Esophagus mucosa (tissue), 1 donor: ENCODE measurements around the gene HUNK. TPM values are rescaled to one million over a fixed set of nuclear protein-coding genes. Genes with fewer than 3 reads are reported as not detected.
"Not testable (repeated sequence)": the region's sequence is repeated elsewhere in the genome, so short reads cannot be mapped to it uniquely, and the experiment has no call there.

Experiments used
- ATAC-seq: fragments of 200-7000 bp; cut with Tn5 transposase; one replicate; pipeline ENCODE4 v1.9.1; 2020
- total RNA-seq: library from RNA; stranded (reverse); gene quantifications from one replicate; pipeline ENCODE4 v1.2.4, GENCODE V29; 2023
- donor health status: DM: yes; HTN: yes; CAD: no.

The HUNK gene
- total RNA-seq, 1 donor from 2014 or later = 0.92 TPM

DNA sequence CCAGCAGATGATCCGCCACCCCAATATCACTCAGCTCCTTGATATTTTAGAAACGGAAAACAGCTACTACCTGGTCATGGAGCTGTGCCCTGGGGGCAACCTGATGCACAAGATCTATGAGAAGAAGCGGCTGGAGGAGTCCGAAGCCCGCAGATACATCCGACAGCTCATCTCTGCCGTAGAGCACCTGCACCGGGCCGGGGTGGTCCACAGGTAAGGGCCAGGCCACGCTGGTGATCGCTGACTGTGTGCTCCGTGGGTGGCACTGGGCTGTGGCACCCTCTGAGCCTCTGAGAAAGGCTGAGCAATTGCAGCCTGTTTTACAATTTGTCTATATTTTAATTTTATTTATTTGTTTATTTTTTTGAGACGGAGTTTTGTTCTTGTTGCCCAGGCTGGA is 51.7 kb downstream of the HUNK start:
- no peak for ATAC-seq

DNA sequence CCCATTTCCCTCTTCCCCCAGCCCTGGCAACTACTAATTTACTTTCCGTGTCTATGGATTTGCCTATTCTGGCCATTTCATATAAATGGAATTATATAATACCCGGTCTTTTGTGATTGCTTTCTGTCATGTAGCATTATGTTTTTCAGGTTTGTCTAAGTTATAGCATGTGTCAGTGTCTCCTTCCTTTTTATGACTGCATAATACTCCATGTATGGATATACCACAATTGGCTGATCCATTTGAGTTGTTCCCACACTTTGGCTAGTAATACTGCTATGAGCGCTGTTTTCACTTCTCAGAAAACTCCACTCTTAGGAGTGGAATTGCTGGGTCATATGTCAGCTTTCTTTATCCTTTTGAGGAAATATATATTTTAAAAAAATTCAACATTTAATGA is 53.7 kb downstream of the HUNK start:
- ATAC-seq = no peak

GRCh38 chr21:31927689-31928353 is 55.0 kb downstream of the HUNK start:
- ATAC-seq = peak; percentile 22

GRCh38 chr21:31928656-31929055 is 55.8 kb downstream of the HUNK start:
- ATAC-seq = no peak

DNA sequence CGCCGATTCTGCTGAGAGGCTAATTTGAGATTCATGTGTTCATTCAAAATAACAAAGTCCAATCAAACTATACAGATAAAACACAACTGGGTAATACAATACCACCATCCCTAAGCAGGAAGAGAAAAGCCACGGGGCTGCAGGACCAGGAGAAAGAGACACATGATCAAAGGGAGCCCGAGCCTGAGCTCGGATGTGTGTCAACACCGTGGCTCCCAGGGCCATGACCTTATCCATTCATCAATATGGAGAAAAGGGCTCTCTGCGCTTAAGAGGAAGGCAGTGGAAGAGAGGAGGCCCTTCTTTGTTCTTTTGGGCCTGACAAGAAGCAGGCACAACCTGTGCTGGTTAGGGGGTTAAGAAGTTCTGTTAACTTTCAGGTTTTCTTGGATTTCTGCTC is 56.7 kb downstream of the HUNK start:
- no peak for ATAC-seq

- ATAC-seq = no peak
Observed at GRCh38 chr21:31930001-31930400, 57.2 kb downstream of the HUNK start.

- ATAC-seq = peak; percentile 22
Observed at GRCh38 chr21:31931644-31932469, 59.0 kb downstream of the HUNK start.

- ATAC-seq = no peak
Observed at GRCh38 chr21:31932470-31932764, 59.6 kb downstream of the HUNK start.

DNA sequence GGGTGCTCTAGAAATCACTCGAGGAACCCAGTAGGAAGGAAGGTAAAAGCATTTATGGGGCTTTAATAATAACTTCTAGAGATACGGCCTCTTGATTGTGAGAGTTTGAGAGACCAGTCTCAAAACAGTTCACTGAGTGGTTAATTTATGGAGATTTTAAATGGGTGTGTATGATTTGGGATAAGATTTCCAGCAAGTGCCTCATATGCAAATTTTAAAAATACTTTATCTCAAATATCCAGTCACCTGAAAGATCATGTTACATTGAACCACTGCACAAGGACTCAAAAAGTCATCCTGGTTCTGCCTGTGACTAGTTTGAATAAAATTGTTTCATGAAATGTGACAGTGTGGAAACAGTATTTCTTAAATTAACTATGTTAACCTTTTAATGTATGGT is 64.5 kb downstream of the HUNK start:
- ATAC-seq = no peak

DNA sequence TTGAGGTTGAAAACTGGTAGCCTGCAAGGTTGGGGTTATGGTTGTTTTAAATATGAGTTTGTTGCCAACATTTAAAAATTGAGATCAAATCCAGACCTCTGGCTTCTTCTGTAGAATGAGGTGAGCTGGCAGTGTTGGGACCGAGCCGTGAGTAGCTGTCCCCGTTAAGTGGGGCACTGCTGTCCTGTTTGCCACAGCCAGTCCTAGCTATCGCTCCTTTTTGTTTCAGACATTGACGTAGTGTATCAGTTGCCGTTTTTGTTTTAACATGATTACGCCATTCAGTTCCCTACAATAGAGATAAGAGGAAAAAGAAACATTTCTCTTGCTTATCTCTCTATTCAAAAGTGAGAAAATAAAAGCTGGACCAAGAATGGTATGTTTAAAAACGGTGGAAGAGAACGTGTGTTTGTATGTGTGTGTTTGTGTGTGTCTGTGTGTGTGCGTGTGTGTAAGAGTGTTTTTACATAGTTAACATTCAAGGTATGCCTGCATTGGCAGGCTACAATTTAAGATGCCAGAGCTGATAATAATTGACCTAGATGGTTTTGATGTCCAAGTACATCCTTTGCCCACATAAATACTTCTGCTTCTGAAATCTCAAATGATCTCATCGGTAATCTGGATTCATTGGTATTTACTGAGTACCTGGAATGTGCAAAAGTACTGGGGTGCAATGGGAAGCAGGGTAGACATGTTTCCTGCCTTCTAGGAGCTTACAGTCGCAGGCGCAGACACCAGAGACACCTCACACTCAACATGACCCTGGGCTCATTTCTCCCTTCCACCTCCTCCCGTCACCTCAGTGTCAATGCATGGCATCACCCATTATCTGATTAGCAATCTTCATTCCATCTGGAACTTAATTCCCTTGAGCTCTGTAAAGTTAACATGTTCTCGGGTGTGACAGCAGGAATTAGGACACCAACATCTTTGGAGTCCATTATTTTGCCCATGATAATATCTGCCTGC is 65.8 kb downstream of the HUNK start:
- no peak for ATAC-seq

DNA sequence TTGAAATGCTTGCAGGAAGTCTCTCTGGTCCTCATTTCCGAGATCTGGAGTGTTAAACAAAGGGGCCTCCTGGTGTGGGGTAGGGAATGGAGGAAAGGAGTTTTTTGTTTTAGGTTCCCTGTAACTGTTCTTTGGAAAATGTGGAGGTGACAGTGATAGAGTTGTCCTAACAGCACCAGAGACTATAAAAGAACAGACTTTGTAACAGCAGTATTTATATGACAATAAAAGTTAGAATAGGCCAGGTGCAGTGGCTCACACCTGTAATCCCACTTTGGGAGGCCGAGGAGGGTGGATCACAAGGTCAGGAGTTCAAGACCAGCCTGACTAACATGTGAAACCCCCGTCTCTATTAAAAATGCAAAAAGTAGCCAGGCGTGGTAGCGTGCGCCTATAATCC is 68.9 kb downstream of the HUNK start:
- ATAC-seq = no peak

- no peak for ATAC-seq
Observed at GRCh38 chr21:31943561-31943960, 70.7 kb downstream of the HUNK start.

DNA sequence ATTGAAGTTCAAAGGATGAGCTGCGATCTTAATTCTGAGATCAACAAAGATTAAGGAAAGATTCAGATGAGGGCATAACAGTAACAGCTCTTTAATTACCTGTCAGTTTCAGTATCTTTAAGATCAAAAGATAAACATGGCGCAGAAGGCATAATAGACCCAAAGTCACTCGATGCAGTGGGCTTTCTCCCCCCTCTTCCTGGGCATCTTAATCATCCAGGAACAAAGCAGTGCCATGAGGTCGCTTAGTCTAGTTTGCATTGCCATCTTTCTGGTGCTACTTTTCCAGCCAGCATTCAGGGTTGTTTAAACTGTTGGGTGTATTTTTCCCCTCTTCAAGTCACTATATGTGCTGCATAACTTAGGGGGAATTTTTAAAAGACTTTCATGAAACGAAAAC is 72.3 kb downstream of the HUNK start:
- ATAC-seq = no peak

GRCh38 chr21:31945546-31945945 is 72.7 kb downstream of the HUNK start:
- ATAC-seq = no peak

GRCh38 chr21:31946231-31946630 is 73.4 kb downstream of the HUNK start:
- ATAC-seq = no peak

DNA sequence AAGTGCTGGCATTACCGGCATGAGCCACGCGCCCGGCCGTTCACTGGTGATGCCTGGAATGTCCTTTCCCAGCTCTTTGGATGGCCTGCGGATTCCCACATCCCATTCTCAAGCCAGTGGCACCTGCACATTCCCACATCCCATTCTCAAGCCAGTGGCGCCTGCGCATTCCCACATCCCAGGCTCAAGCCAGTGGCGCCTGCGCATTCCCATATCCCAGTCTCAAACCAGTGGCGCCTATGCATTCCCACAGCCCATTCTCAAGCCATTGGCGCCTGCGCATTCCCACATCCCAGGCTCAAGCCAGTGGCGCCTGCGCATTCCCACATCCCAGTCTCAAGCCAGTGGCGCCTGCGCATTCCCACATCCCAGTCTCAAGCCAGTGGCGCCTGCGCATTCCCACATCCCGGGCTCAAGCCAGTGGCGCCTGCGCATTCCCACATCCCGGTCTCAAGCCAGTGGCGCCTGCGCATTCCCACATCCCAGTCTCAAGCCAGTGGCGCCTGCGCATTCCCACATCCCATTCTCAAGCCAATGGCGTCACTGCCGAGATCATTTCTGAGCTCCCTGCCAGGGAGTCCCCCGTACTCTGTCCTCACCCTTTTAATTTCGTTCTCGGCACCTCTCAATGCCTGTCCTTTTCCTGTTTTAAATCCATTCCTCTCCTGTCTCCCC is 74.2 kb downstream of the HUNK start:
- not testable (repeated sequence) for ATAC-seq

- no peak for ATAC-seq
Observed at GRCh38 chr21:31948676-31949075, 75.9 kb downstream of the HUNK start.

GRCh38 chr21:31952828-31953227 is 80.0 kb downstream of the HUNK start:
- no peak for ATAC-seq

- ATAC-seq = no peak
Observed at GRCh38 chr21:31957631-31958030, 84.8 kb downstream of the HUNK start.

- no peak for ATAC-seq
Observed at GRCh38 chr21:31959881-31960280, 87.1 kb downstream of the HUNK start.

- ATAC-seq = no peak
Observed at GRCh38 chr21:31961027-31961426, 88.2 kb downstream of the HUNK start.

- no peak for ATAC-seq
Observed at GRCh38 chr21:31961704-31962103, 88.9 kb downstream of the HUNK start.

GRCh38 chr21:31964692-31965091 is 91.9 kb downstream of the HUNK start:
- ATAC-seq = no peak
